Osteoblast (primary cell): ENCODE results near the gene TLN1. TPM values are rescaled to one million over a fixed set of nuclear protein-coding genes. Genes with fewer than 3 reads are reported as not detected.

ENCODE experiments used
- DNase-seq: peaks from one replicate; pipeline ENCODE4 v3.0.0; 2011; ENCODE audit warnings: low spot score, mixed read lengths; ENCODE audit not compliant: insufficient read length; ENCODE audit errors: missing footprints
- H2AFZ ChIP-seq: 2 replicates; pipeline ENCODE4 v1.6.0; 2011; ENCODE audit warnings: mild to moderate bottlenecking, low read length
- H3K27ac ChIP-seq: 2 replicates; pipeline ENCODE4 v1.5.1; 2011; ENCODE audit warnings: mild to moderate bottlenecking, low read depth, low read length, moderate library complexity
- H3K27me3 ChIP-seq: 2 replicates; pipeline ENCODE4 v1.6.0; 2012; ENCODE audit warnings: mild to moderate bottlenecking, control low read depth, inconsistent platforms, low read length, moderate library complexity; ENCODE audit not compliant: insufficient read depth
- H3K36me3 ChIP-seq: 2 replicates; pipeline ENCODE4 v1.5.1; 2011; ENCODE audit warnings: mild to moderate bottlenecking, low read length, control low read depth, moderate library complexity; ENCODE audit not compliant: insufficient read depth
- H3K4me1 ChIP-seq: 2 replicates; pipeline ENCODE4 v1.5.1; 2011; ENCODE audit warnings: mild to moderate bottlenecking, low read length, control low read depth, moderate library complexity; ENCODE audit not compliant: insufficient read depth
- H3K4me2 ChIP-seq: 2 replicates; pipeline ENCODE4 v1.6.0; 2011; ENCODE audit warnings: mild to moderate bottlenecking, low read length; ENCODE audit not compliant: insufficient read depth
- H3K4me3 ChIP-seq: fragments of 200-600 bp; sonication (generic); 3 replicates; pipeline ENCODE4 v1.5.1; 2012; ENCODE audit warnings: mild to moderate bottlenecking, low read length, inconsistent platforms; ENCODE audit not compliant: insufficient read depth
- H3K79me2 ChIP-seq: 2 replicates; pipeline ENCODE4 v1.6.0; 2012; ENCODE audit warnings: mild to moderate bottlenecking, low read length, control low read depth, inconsistent platforms; ENCODE audit not compliant: insufficient read depth
- H3K9me3 ChIP-seq: 2 replicates; pipeline ENCODE4 v1.5.1; 2011; ENCODE audit warnings: low read depth, low read length, control low read depth
- H4K20me1 ChIP-seq: 2 replicates; pipeline ENCODE4 v1.6.0; 2012; ENCODE audit warnings: mild to moderate bottlenecking, low read length, control low read depth; ENCODE audit not compliant: insufficient read depth
- CTCF ChIP-seq: IDR thresholded peaks from 2 replicates; pipeline ENCODE4 v1.5.1; 2011; ENCODE audit warnings: mild to moderate bottlenecking, low read depth, low read length, moderate library complexity; ENCODE audit errors: extremely low read depth
- total RNA-seq: library from RNA; depleted of rRNA; stranded (reverse); fragments of >200 nt; gene quantifications from 2 replicates; pipeline ENCODE4 v1.2.3, GENCODE V29; 2012

Gene TLN1
- total RNA-seq, 1 donor: 376 TPM

- Histone ChIP-seq H3K4me3 (no peak overlapping the region), H3K79me2 (no peaks in the 10 kb centered on the region), H3K27ac (no peak overlapping the region), H3K4me2 (no peak overlapping the region), H3K9me3 (no peaks in the 10 kb centered on the region), H3K4me1 (peaks cover 8% of the 10 kb centered on the region), H2AFZ (no peak overlapping the region), H3K27me3 (no peaks in the 10 kb centered on the region), H4K20me1 (no peaks in the 10 kb centered on the region), H3K36me3 (no peaks in the 10 kb centered on the region)
- TF ChIP-seq CTCF: no peak
- DNase-seq: no peak
Measured at GRCh38 chr9:35763803-35764202, 31.8 kb upstream of the TLN1 start.

GRCh38 chr9:35763181-35763580 is 31.2 kb upstream of the TLN1 start:
- Histone ChIP-seq H3K36me3 (no peaks in the 10 kb centered on the region), H2AFZ (no peak overlapping the region), H3K4me2 (no peak overlapping the region), H3K79me2 (no peaks in the 10 kb centered on the region), H3K4me3 (no peak overlapping the region), H3K27me3 (no peaks in the 10 kb centered on the region), H3K27ac (no peak overlapping the region), H3K4me1 (peaks cover 13% of the 10 kb centered on the region), H3K9me3 (no peaks in the 10 kb centered on the region), H4K20me1 (no peaks in the 10 kb centered on the region)
- TF ChIP-seq CTCF: no peak
- DNase-seq: no peak

- Histone ChIP-seq H4K20me1 (peaks cover 2% of the 10 kb centered on the region), H3K79me2 (no peaks in the 10 kb centered on the region), H3K4me3 (no peak overlapping the region), H2AFZ (peak overlapping the region; percentile 47), H3K9me3 (no peaks in the 10 kb centered on the region), H3K36me3 (no peaks in the 10 kb centered on the region), H3K27me3 (no peaks in the 10 kb centered on the region), H3K27ac (no peak overlapping the region), H3K4me2 (peak overlapping the region; percentile 8), H3K4me1 (peaks cover 29% of the 10 kb centered on the region)
- DNase-seq: no peak
- no peak for TF ChIP-seq CTCF
Measured at GRCh38 chr9:35760651-35761050, 28.7 kb upstream of the TLN1 start.

- Histone ChIP-seq H4K20me1 (peaks cover 2% of the 10 kb centered on the region), H3K4me1 (peaks cover 29% of the 10 kb centered on the region)
Measured at GRCh38 chr9:35759795-35760194, 27.8 kb upstream of the TLN1 start.

More at GRCh38 chr9:35759795-35760194, 27.8 kb upstream of the TLN1 start:
- Histone ChIP-seq H3K4me2 (no peak overlapping the region), H3K27me3 (no peaks in the 10 kb centered on the region), H3K4me3 (no peak overlapping the region), H3K27ac (no peak overlapping the region), H3K79me2 (no peaks in the 10 kb centered on the region), H3K9me3 (no peaks in the 10 kb centered on the region), H2AFZ (no peak overlapping the region), H3K36me3 (peaks cover 4% of the 10 kb centered on the region)
- DNase-seq: no peak
- TF ChIP-seq CTCF: no peak
